Forelimb muscle (tissue), 1 donor: ENCODE data around the gene HSPA1L. TPM values are rescaled to one million over a fixed set of nuclear protein-coding genes. Genes with fewer than 3 reads are reported as not detected.
"Not testable (repeated sequence)": the region's sequence is repeated elsewhere in the genome, so short reads cannot be mapped to it uniquely, and the experiment has no call there.

Source experiments
- DNase-seq: peaks from one replicate; pipeline ENCODE4 v3.0.0-alpha.2; 2013; ENCODE audit warnings: low read depth
- polyA plus RNA-seq: library from polyadenylated mRNA; unstranded; fragments of 120-200 nt; gene quantifications from one replicate; pipeline ENCODE4 v1.2.1, GENCODE V29; 2013; ENCODE audit not compliant: insufficient read length

HSPA1L gene
- polyA plus RNA-seq, 1 donor, result 5.0 TPM

DNA sequence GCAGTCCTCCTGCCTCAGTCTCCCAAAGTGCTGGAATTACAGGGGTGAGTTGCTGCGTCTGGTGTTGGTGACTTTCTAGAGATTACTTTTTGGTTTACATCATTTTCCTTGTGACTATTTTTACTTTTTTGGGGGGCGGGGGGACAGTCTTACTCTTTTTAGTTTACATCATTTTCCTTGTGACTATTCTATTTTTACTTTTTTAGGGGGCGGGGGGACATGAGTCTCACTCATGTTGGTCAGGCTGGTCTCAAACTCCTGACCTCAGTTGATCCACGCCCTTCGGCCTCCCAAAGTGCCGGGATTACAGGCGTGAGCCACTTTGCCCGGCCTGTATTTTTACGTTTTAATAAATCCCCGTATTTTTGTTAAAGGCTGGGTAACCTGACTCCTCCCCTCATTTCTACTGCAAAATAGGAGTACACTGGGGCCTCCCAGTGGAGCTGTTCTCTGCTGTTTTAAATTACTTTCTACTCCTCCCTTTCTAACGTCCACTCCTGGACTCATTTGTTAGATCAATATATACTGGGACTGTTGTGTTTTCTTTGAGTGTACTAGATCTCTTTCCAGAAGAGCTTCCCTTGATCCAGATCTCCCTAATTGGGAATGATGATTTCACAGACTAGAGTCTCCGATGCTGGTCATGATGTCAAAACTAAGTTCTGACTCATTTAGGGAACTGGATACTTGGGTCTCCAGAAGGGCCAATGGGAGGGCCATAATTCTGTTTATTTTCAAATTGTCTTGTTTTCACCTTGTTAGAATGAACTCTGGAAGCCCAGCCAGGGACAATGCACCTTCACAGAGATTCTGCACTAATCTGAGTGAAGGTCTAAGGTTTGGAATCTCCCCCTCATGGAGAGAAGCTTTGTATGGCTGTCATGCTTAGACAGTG lies 21.6 kb upstream of the HSPA1L start:
- no peak for DNase-seq

DNA sequence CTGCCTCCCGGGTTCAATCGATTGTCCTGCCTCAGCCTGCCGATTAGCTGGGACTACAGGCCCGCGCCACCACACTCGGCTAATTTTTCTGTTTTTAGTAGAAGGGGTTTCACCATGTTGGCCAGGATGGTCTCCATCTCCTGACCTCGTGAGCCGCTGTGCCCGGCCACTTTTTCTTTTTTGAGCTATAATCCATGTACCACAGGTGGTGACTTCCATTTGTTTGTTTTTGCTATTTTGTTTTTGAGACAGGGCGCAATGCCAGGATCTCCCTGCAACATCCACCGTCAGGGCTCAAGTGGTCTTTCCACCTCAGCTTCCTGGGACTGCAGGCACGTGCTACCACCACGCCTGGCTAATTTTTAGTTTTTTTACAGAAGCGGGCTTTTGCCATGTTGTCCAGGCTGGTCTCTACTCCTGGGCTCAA lies 21.0 kb upstream of the HSPA1L start:
- DNase-seq, result no peak

DNA sequence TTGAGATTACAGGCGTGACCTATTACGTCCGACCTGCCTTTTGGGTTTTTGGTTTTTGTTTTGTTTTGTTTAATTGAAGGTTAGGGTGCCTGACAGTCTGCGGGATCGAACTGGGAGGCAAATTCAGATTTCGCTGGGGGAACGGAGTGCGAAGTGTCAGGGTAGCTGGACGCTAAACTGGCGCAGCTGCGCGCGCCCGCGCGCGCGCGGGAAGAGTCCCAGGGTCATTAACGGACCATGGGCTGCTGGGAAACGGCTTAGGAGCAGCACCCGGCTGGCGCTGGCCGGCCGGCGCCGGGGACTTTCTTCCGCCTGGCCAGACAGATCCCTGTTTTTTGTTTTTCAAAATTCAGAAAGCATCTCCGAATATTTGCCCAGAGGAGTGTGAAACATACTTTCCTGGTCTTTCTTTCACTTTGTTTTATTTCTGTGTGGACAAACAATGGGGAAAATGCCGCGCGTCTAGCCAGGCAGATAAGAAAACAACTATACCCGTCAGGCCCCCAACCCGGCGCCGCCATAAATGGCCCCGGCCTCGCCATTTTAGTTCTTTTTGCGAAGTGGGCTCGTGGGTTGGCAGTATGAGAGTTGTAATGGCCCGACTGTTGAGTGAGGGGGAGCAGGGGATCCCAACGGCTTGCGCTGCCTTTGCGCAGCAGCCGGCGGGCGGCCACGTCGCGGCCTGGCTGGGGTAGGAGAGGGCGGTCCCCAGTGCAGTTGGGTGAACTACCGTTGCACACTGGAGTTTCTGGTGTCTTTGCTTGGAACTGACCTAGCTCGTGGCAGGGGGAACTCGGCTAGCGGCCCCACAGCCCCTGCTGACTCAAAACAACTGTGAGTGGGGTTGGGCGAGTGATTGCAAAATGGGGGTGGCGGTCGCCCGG lies 19.5 kb upstream of the HSPA1L start:
- DNase-seq, result peak; percentile 81

DNA sequence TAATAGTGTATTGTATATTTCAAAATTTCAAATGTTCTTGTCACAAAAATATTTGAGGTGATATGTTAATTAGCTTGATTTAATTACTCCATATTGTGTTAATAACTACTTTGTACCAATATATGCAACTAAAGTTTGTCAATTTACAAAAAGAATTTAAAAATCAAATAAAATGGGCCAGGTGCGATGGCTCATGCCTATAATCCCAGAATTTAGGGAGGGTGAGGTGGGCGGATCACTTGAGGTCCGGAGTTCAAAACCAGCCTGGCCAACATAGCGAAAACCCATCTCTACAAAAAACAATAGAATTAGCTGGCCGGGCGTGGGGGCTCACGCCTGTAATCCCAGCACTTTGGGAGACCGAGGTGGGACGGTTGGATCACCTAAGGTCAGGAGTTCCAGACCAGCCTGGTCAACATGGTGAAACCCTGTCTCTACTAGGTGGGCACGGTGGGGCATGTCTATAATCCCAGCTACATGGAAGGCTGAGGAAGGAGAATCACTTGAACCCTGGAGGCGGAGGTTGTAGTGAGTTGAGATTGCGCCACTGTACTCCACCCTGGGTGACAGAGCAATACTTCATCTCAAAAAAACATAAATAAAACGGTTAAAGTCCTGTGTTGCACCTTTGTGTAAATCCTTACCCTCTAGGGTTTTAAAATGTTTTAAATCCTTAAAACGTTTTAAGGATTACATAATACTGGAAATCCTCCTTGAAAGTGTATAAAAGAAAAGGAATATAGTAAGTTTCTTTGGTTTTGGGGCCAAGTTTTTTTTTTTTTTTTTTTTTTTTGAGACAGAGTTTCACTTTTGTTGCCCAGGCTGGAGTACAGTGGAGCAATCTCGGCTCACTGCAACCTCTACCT lies 16.5 kb upstream of the HSPA1L start:
- no peak for DNase-seq

DNA sequence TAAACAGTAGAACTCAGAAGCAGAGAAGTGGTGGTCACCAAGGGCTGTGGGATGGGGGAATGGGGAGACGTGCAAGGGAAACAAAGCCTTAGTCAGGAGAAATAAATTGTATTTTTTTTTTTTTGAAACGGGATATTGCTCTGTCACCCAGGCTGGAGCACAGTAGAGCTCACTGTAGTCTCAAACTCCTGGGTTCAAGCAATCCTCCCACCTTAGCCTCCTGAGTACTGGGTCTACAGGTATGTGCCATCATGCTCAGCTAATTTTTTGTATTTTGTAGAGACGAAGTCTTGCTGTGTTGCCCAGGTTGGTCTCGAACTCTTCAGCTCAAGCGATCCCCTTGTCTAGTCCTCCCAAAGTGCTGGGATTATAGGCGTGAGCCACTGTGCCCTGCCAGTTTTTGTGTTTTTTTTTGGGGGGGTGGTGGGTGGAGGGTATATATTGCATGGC lies 15.8 kb upstream of the HSPA1L start:
- no peak for DNase-seq

DNA sequence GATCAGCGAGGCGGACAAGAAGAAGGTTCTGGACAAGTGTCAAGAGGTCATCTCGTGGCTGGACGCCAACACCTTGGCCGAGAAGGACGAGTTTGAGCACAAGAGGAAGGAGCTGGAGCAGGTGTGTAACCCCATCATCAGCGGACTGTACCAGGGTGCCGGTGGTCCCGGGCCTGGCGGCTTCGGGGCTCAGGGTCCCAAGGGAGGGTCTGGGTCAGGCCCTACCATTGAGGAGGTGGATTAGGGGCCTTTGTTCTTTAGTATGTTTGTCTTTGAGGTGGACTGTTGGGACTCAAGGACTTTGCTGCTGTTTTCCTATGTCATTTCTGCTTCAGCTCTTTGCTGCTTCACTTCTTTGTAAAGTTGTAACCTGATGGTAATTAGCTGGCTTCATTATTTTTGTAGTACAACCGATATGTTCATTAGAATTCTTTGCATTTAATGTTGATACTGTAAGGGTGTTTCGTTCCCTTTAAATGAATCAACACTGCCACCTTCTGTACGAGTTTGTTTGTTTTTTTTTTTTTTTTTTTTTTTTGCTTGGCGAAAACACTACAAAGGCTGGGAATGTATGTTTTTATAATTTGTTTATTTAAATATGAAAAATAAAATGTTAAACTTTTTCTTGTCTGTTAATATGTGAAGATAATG lies 14.7 kb upstream of the HSPA1L start:
- DNase-seq, result no peak

DNA sequence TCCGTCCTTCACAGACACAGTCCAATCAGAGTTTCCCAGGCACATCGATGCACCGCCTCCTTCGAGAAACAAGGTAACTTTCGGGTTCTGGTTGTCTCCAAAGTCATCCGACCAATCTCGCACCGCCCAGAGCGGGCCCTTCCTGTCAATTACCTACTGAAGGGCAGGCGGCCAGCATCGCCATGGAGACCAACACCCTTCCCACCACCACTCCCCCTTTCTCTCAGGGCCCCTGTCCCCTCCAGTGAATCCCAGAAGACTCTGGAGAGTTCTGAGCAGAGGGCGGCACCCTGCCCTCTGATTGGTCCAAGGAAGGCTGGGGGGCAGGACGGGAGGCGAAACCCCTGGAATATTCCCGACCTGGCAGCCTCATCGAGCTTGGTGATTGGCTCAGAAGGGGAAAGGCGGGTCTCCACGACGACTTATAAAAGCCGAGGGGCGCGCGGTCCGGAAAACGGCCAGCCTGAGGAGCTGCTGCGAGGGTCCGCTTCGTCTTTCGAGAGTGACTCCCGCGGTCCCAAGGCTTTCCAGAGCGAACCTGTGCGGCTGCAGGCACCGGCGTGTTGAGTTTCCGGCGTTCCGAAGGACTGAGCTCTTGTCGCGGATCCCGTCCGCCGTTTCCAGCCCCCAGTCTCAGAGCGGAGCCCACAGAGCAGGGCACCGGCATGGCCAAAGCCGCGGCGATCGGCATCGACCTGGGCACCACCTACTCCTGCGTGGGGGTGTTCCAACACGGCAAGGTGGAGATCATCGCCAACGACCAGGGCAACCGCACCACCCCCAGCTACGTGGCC lies 12.4 kb upstream of the HSPA1L start, which contains the start of gene HSPA1B:
TSS of gene HSPA1B (plus strand) at position 453 of the 794 bp plus-strand sequence. CDS start at position 666, 213 bp downstream.
- peak; percentile 98 for DNase-seq

GRCh38 chr6:31826793-31827285 lies 11.8 kb upstream of the HSPA1L start:
- DNase-seq, result peak; percentile 77

DNA sequence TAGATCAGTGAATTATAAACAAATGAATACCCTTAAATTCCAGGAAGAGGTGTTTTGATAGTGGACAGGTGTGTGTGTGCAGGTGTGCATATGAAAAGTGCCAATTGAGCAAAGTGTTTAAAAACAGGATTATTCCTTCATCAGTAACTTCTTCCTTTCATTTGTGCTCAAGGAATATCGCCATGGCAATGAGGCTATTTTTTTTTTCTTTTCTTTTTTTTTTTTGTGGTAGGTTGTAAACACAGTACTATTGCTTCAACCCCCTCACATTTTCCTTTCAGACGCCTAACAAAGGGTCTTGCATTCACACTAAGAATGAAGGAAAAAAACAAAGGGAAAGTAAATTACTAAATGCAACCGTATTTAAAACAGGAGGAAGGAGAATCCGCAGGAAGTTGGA lies 10.5 kb upstream of the HSPA1L start:
- no peak for DNase-seq

DNA sequence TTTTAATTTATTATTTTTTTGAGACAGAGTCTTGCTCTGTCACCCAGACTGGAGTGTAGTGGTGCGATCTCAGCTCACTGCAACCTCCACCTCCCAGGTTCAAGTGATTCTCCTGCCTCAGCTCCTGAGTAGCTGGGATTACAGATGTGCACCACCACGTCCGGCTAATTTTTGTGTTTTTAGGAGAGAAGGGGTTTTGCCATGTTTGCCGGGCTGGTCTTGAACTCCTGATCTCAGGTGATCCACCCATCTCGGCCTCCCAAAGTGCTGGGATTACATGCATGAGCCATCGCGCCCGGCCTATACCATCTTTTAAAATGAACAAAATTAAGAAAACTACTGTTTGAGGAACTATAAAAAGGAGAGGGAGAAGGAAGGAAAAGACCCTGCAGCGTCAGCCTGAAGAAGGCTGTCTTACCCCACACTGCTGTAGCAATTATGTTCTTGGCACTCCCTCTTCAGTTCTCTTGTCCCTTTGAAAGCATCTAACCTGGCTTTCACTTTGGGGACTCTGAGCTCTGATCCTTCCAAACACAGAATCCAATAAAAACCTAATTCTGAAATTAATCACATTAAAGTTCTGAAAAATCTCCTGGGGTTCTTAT lies 8.6 kb upstream of the HSPA1L start:
- DNase-seq, result not testable (repeated sequence)

DNA sequence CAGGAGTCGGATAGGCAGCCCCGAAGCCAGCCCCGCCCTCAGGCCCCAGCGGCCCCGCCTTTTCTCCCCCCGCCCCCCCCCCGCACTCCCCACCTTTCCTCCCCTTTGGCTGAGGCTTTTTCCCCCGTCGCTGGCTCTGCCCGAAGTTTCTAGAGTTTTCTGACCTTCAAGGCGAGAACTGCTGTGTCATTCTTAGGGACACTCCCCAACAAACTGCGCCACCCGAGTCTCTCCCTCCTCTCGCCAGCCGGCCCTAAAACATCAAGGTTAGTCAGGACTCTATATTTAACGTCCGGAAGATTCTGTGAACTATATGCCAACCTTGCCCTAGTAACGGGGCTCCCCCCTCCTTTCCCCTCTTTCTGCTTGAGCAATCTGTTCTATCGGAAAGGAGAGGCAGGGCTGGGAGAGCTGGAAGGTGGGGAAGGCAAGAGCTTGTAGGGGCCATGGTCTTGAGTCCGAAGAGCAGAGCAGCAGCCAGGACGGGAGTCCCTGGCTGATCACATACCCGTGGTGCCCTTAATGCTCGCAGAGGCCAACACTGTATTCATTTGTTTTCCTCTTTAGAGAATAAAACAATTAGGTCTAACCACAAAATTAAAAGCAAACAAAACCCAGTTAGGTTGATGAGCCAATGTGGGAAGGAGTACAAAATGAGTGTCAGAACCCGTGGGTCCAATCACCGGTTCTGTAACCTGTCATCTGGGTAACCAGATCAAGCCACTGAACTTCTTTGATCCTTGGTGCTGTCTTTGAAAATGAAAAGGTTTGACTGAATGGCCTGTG lies 7.1 kb upstream of the HSPA1L start:
- no peak for DNase-seq

GRCh38 chr6:31821301-31822035 lies 6.4 kb upstream of the HSPA1L start:
- DNase-seq, result no peak

DNA sequence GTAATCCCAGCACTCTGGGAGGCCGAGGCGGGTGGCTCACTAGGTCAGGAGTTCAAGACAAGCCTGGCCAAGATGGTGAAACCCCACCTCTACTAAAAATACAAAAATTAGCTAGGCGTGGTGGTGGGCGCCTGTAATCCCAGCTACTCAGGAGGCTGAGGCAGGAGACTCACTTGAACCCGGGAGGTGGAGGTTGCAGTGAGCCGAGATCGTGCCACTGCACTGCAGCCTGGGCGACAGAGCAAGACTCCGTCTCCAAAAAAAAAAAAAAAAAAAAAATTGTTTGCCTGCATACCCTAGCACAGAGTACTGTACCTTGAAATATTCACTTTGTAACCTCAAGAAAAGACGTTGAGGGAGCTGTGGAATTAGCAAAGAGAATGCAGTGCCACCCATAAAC lies 5.3 kb upstream of the HSPA1L start:
- not testable (repeated sequence) for DNase-seq

GRCh38 chr6:31819871-31820299 lies 4.8 kb upstream of the HSPA1L start:
- no peak for DNase-seq

DNA sequence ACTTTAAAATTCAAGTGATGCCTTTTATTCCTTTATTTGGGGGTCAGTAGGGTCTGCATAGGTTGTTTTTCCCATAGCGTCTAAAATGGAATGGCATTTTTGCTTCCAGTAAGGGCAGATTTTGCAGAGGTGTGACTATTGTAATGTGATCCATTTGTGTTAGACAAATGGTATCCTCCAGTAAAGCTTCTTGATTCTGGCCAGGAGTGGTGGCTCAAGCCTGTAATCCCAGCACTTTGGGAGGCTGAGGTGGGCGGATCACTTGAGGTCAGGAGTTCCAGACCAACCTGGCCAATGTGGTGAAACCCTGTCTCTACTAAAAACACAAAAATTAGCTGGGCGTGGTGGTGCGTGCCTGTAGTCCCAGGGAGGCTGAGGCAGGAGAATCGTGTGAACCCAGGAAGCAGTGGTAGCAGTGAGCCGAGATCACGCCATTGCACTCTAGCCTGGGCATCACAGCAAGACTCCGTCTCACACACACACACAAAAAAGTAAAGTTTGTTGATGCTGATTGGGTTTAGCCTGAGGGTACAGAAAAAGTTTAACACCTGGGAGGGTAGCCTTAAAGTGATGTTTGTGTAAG lies 2.9 kb upstream of the HSPA1L start:
- not testable (repeated sequence) for DNase-seq

- not testable (repeated sequence) for DNase-seq
Observed at GRCh38 chr6:31817133-31817928, 2.2 kb upstream of the HSPA1L start.

DNA sequence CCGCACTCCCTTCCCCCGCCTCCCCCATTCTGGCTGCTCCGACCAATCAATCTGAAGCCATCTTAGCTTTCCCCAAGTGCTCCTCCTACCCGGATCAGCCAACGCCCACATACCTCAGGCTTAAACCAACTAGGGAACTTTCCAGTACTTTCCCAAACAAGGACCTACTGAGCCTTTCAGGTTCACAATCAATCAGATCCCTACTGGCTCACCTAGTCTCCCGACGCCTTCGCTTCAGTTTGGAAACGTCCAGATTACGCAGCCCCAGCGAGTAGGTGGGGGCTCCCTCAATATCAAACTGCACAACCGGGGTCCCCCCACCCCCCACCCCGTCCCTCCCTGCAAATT lies 432 bp downstream of the HSPA1L start:
- peak; percentile 96 for DNase-seq
